ENCODE results near the gene ATM. TPM values are rescaled to one million over a fixed set of nuclear protein-coding genes. Genes with fewer than 3 reads are reported as not detected.

ATM gene
- total and polyA plus RNA-seq, 2 donors (not counting 1 experiment from before 2014, with no cell fraction given) = 37.5 to 123 TPM

- DNase-seq (ENCODE audit: low read depth in 2 of 2) = no peak
- H3K4me1 ChIP-seq (ENCODE audit: control insufficient read depth, extremely low read depth, insufficient read depth, low read length) = no peaks in the 10 kb centered on the region
- no peak overlapping the region for H3K4me2 ChIP-seq (ENCODE audit: extremely low read depth, insufficient read depth, low read length)
- no peak overlapping the region for H3K9ac ChIP-seq (ENCODE audit: insufficient read depth, low read length)
- no peak overlapping the region for H3K4me3 ChIP-seq (replicated peaks in 1 of 4; ENCODE audit: control extremely low read depth in 1 of 4, insufficient read depth in 1 of 4, low read depth in 3 of 4, low read length in 4 of 4)
- no peak overlapping the region for H2AFZ ChIP-seq (ENCODE audit: low read length)
- no peaks in the 10 kb centered on the region for H3K9me3 ChIP-seq (ENCODE audit: control insufficient read depth, insufficient read depth, low read depth, low read length)
- no peaks in the 10 kb centered on the region for H3K27me3 ChIP-seq (ENCODE audit: control insufficient read depth, insufficient read depth, low read length)
- no peaks in the 10 kb centered on the region for H3K79me2 ChIP-seq (ENCODE audit: control insufficient read depth, insufficient read depth, low read length)
- no peaks in the 10 kb centered on the region for H3K36me3 ChIP-seq (ENCODE audit: control insufficient read depth, insufficient read depth, low read length)
- no peak overlapping the region for H3K27ac ChIP-seq (ENCODE audit: insufficient read depth, low read length)
- TF ChIP-seq CTCF (conservative IDR thresholded peaks at IDR 0.05 in 1 of 2, IDR thresholded peaks at IDR 0.05 in 1 of 2; ENCODE audit: low read depth in 1 of 2, low read length in 2 of 2) (no peak), EZH2 (IDR thresholded peaks at IDR 0.05; ENCODE audit: low read length, missing control alignments) (no peak)
- no peaks in the 10 kb centered on the region for H4K20me1 ChIP-seq (ENCODE audit: control insufficient read depth, extremely low read depth, insufficient read depth, low read length)
These were observed 118.8 kb downstream of the ATM start for GRCh38 chr11:108341654-108342053.

GRCh38 chr11:108343714-108344113 lies 120.8 kb downstream of the ATM start:
- TF ChIP-seq CTCF (conservative IDR thresholded peaks at IDR 0.05 in 1 of 2, IDR thresholded peaks at IDR 0.05 in 1 of 2; ENCODE audit: low read depth in 1 of 2, low read length in 2 of 2) (no peak), EZH2 (IDR thresholded peaks at IDR 0.05; ENCODE audit: low read length, missing control alignments) (no peak)
- Histone ChIP-seq H3K79me2 (ENCODE audit: control insufficient read depth, insufficient read depth, low read length) (no peaks in the 10 kb centered on the region), H3K27ac (ENCODE audit: insufficient read depth, low read length) (no peak overlapping the region), H3K4me3 (replicated peaks in 1 of 4; ENCODE audit: control extremely low read depth in 1 of 4, insufficient read depth in 1 of 4, low read depth in 3 of 4, low read length in 4 of 4) (no peak overlapping the region), H3K4me1 (ENCODE audit: control insufficient read depth, extremely low read depth, insufficient read depth, low read length) (no peaks in the 10 kb centered on the region), H3K9me3 (ENCODE audit: control insufficient read depth, insufficient read depth, low read depth, low read length) (no peaks in the 10 kb centered on the region), H3K4me2 (ENCODE audit: extremely low read depth, insufficient read depth, low read length) (no peak overlapping the region), H3K36me3 (ENCODE audit: control insufficient read depth, insufficient read depth, low read length) (no peaks in the 10 kb centered on the region), H3K9ac (ENCODE audit: insufficient read depth, low read length) (no peak overlapping the region), H3K27me3 (ENCODE audit: control insufficient read depth, insufficient read depth, low read length) (no peaks in the 10 kb centered on the region), H2AFZ (ENCODE audit: low read length) (no peak overlapping the region), H4K20me1 (ENCODE audit: control insufficient read depth, extremely low read depth, insufficient read depth, low read length) (no peaks in the 10 kb centered on the region)
- no peak for DNase-seq (ENCODE audit: low read depth in 2 of 2)

- no peaks in the 10 kb centered on the region for H3K79me2 ChIP-seq (ENCODE audit: control insufficient read depth, insufficient read depth, low read length)
- no peak for DNase-seq (ENCODE audit: low read depth in 2 of 2)
- H3K9me3 ChIP-seq (ENCODE audit: control insufficient read depth, insufficient read depth, low read depth, low read length) = no peaks in the 10 kb centered on the region
- no peak overlapping the region for H3K27ac ChIP-seq (ENCODE audit: insufficient read depth, low read length)
- no peaks in the 10 kb centered on the region for H4K20me1 ChIP-seq (ENCODE audit: control insufficient read depth, extremely low read depth, insufficient read depth, low read length)
- H3K9ac ChIP-seq (ENCODE audit: insufficient read depth, low read length) = no peak overlapping the region
- no peaks in the 10 kb centered on the region for H3K27me3 ChIP-seq (ENCODE audit: control insufficient read depth, insufficient read depth, low read length)
- H3K4me2 ChIP-seq (ENCODE audit: extremely low read depth, insufficient read depth, low read length) = no peak overlapping the region
- H3K36me3 ChIP-seq (ENCODE audit: control insufficient read depth, insufficient read depth, low read length) = peaks cover 2% of the 10 kb centered on the region
- no peak overlapping the region for H2AFZ ChIP-seq (ENCODE audit: low read length)
- TF ChIP-seq CTCF (conservative IDR thresholded peaks at IDR 0.05 in 1 of 2, IDR thresholded peaks at IDR 0.05 in 1 of 2; ENCODE audit: low read depth in 1 of 2, low read length in 2 of 2) (no peak), EZH2 (IDR thresholded peaks at IDR 0.05; ENCODE audit: low read length, missing control alignments) (no peak)
- no peaks in the 10 kb centered on the region for H3K4me1 ChIP-seq (ENCODE audit: control insufficient read depth, extremely low read depth, insufficient read depth, low read length)
- H3K4me3 ChIP-seq (replicated peaks in 1 of 4; ENCODE audit: control extremely low read depth in 1 of 4, insufficient read depth in 1 of 4, low read depth in 3 of 4, low read length in 4 of 4) = no peak overlapping the region
These were observed 122.9 kb downstream of the ATM start for GRCh38 chr11:108345767-108346166.
